Endometrial microvascular endothelial cells (primary cell): ENCODE results near the gene FNIP2. TPM values are rescaled to one million over a fixed set of nuclear protein-coding genes. Genes with fewer than 3 reads are reported as not detected.
"Not testable (repeated sequence)": the region's sequence is repeated elsewhere in the genome, so short reads cannot be mapped to it uniquely, and the experiment has no call there.

Experiments used
- in situ Hi-C: cut with HindIII; loops from 2 replicates; pipeline ENCODE4 v1.10.0; 2017; ENCODE audit warnings: low sequenced_read_pairs, low pct_unique_long_range_greater_than_20kb; ENCODE audit errors: inconsistent ontology term
- total RNA-seq: library from RNA; depleted of rRNA; stranded (reverse); fragments of >200 nt; gene quantifications from one replicate; pipeline ENCODE4 v1.2.3, GENCODE V29; 2015; ENCODE audit errors: inconsistent ontology term

The FNIP2 gene
- total RNA-seq, 1 donor from 2014 or later: 11.7 TPM

- in situ Hi-C loops: no loop called here
These were observed 161.3 kb downstream of the FNIP2 start for GRCh38 chr4:158929939-158930638.

GRCh38 chr4:158930639-158930972, 161.8 kb downstream of the FNIP2 start:
- in situ Hi-C loops: no loop called here

- in situ Hi-C loops: no loop called here
These were observed 164.4 kb downstream of the FNIP2 start for GRCh38 chr4:158933236-158933635.

GRCh38 chr4:158934996-158935669, 166.3 kb downstream of the FNIP2 start:
- in situ Hi-C loops: no loop called here

- in situ Hi-C loops: no loop called here
These were observed 167.4 kb downstream of the FNIP2 start for GRCh38 chr4:158936238-158936637.

- in situ Hi-C loops: no loop called here
These were observed 169.6 kb downstream of the FNIP2 start for GRCh38 chr4:158938220-158939044.

- in situ Hi-C loops: no loop called here
These were observed 171.4 kb downstream of the FNIP2 start for GRCh38 chr4:158940271-158940670.

- in situ Hi-C loops: no loop called here
These were observed 172.5 kb downstream of the FNIP2 start for GRCh38 chr4:158941321-158941720.

- in situ Hi-C loops: no loop called here
These were observed 173.1 kb downstream of the FNIP2 start for GRCh38 chr4:158941895-158942294.

- in situ Hi-C loops: no loop called here
These were observed 176.8 kb downstream of the FNIP2 start for GRCh38 chr4:158945529-158946108.

GRCh38 chr4:158946825-158947224, 178.0 kb downstream of the FNIP2 start:
- in situ Hi-C loops: no loop called here

- in situ Hi-C loops: no loop called here
These were observed 179.2 kb downstream of the FNIP2 start for GRCh38 chr4:158948071-158948470.

- in situ Hi-C loops: no loop called here
These were observed 180.3 kb downstream of the FNIP2 start for GRCh38 chr4:158949099-158949498.

GRCh38 chr4:158952221-158952774, 183.5 kb downstream of the FNIP2 start:
- in situ Hi-C loops: not testable (repeated sequence)

GRCh38 chr4:158956345-158956744, 187.5 kb downstream of the FNIP2 start:
- in situ Hi-C loops: not testable (repeated sequence)

- in situ Hi-C loops: not testable (repeated sequence)
These were observed 188.1 kb downstream of the FNIP2 start for GRCh38 chr4:158956918-158957317.
